SK-N-SH (cell line): ENCODE measurements around the gene SNAP91. TPM values are rescaled to one million over a fixed set of nuclear protein-coding genes. Genes with fewer than 3 reads are reported as not detected.

Source experiments
- CTCF ChIA-PET: fragments of 300-600, 350-600 bp; formaldehyde crosslinking; extraction: SDS; loops from one replicate; lab custom pipeline; 2021; lab: Yijun Ruan, JAX
- POLR2A ChIA-PET: fragments of 350-600 bp; sonication (Branson Sonifier 250); formaldehyde crosslinking; extraction: SDS; loops from one replicate; lab custom pipeline; 2020; ENCODE audit warnings: antibody characterized with exemption, inconsistent platforms; lab: Yijun Ruan, JAX
- DNase-seq: peaks from one replicate; pipeline ENCODE4 v3.0.0; 2012
- H2AFZ ChIP-seq: fragments of 200-600 bp; sonication (generic); 2 replicates; pipeline ENCODE4 v1.8.1; 2016; ENCODE audit warnings: antibody characterized with exemption, mild to moderate bottlenecking, low read depth
- H3F3A ChIP-seq: fragments of 200-600 bp; sonication (generic); replicated peaks from 2 replicates; pipeline ENCODE3; 2016; ENCODE audit warnings: antibody characterized with exemption, mild to moderate bottlenecking; ENCODE audit not compliant: insufficient read depth
- H3K27ac ChIP-seq, 2 experiments: fragments of 200-500 bp in 1 of 2; fragments of 200-600 bp in 1 of 2; sonication (Bioruptor generic) in 1 of 2; sonication (generic), shearing (Covaris generic) in 1 of 2; 2 replicates each; pipeline versions ENCODE4 v1.5.1 to v1.6.1; 2014 to 2016; ENCODE audit warnings: low read depth in 2 of 2, inconsistent platforms in 1 of 2, low read length in 1 of 2, mild to moderate bottlenecking in 1 of 2, mixed read lengths in 1 of 2
- H3K27me3 ChIP-seq: fragments of 200-600 bp; sonication (generic), shearing (Covaris generic); 2 replicates; pipeline ENCODE4 v1.6.1; 2016; ENCODE audit warnings: mixed run types; ENCODE audit not compliant: insufficient read depth
- H3K36me3 ChIP-seq, 2 experiments: fragments of 200-500 bp in 1 of 2; fragments of 200-600 bp in 1 of 2; sonication (Bioruptor generic) in 1 of 2; sonication (generic) in 1 of 2; replicated peaks in 1 of 2; 2 replicates each; pipeline versions ENCODE3 to v1.5.1; 2014 to 2016; ENCODE audit warnings: low read length in 1 of 2, mild to moderate bottlenecking in 1 of 2; ENCODE audit not compliant: insufficient read depth in 2 of 2, control insufficient read depth in 1 of 2
- H3K4me1 ChIP-seq, 2 experiments: fragments of 200-500 bp in 1 of 2; fragments of 200-600 bp in 1 of 2; sonication (Bioruptor generic) in 1 of 2; sonication (generic), shearing (Covaris generic) in 1 of 2; 2 replicates each; pipeline versions ENCODE4 v1.5.1 to v1.6.1; 2014 to 2016; ENCODE audit warnings: low read depth in 1 of 2, low read length in 1 of 2, mixed run types in 1 of 2; ENCODE audit not compliant: insufficient read depth in 2 of 2, control insufficient read depth in 1 of 2
- H3K4me2 ChIP-seq: fragments of 200-600 bp; sonication (generic), shearing (Covaris generic); 2 replicates; pipeline ENCODE4 v1.6.1; 2017; ENCODE audit warnings: mixed run types
- H3K4me3 ChIP-seq, 2 experiments: fragments of 200-500 bp in 1 of 2; fragments of 200-600 bp in 1 of 2; sonication (Bioruptor generic) in 1 of 2; sonication (generic), shearing (Covaris generic) in 1 of 2; 2 replicates each; pipeline versions ENCODE4 v1.5.1 to v1.8.1; 2014 to 2016; ENCODE audit warnings: low read depth in 2 of 2, inconsistent platforms in 1 of 2, low read length in 1 of 2, mild to moderate bottlenecking in 1 of 2, mixed read lengths in 1 of 2, moderate library complexity in 1 of 2
- H3K79me2 ChIP-seq: fragments of 200-600 bp; sonication (generic); 2 replicates; pipeline ENCODE4 v1.8.1; 2017; ENCODE audit warnings: mild to moderate bottlenecking; ENCODE audit not compliant: insufficient read depth
- H3K9ac ChIP-seq: fragments of 200-600 bp; sonication (generic); 2 replicates; pipeline ENCODE4 v1.6.1; 2017; ENCODE audit warnings: mixed run types
- H3K9me2 ChIP-seq: fragments of 200-600 bp; sonication (generic); 2 replicates; pipeline ENCODE4 v1.6.1; 2017; ENCODE audit warnings: mixed run types
- H3K9me3 ChIP-seq: fragments of 200-600 bp; sonication (generic); 2 replicates; pipeline ENCODE4 v1.6.1; 2017; ENCODE audit warnings: mixed run types, mild to moderate bottlenecking, moderate library complexity
- H4K20me1 ChIP-seq: fragments of 200-600 bp; sonication (generic); 2 replicates; pipeline ENCODE4 v1.6.1; 2017; ENCODE audit warnings: mild to moderate bottlenecking, mixed run types; ENCODE audit not compliant: insufficient read depth
- FOXM1 ChIP-seq: IDR thresholded peaks from 2 replicates; pipeline ENCODE4 v1.4.0; 2012; ENCODE audit warnings: low read depth, mild to moderate bottlenecking
- MEF2A ChIP-seq: IDR thresholded peaks from 2 replicates; pipeline ENCODE4 v1.4.0; 2012; ENCODE audit warnings: low read depth, borderline replicate concordance
- NFIC ChIP-seq: IDR thresholded peaks from 2 replicates; pipeline ENCODE4 v1.4.0; 2012; ENCODE audit warnings: borderline replicate concordance
- RFX5 ChIP-seq: IDR thresholded peaks from 2 replicates; pipeline ENCODE4 v1.6.1; 2012; ENCODE audit warnings: mild to moderate bottlenecking, improper control_type of control experiment, low read length
- RXRA ChIP-seq: IDR thresholded peaks from 2 replicates; pipeline ENCODE4 v1.4.0; 2012; ENCODE audit warnings: low read depth, mild to moderate bottlenecking, borderline replicate concordance
- SIN3A ChIP-seq: IDR thresholded peaks from 2 replicates; pipeline ENCODE4 v1.6.1; 2012; ENCODE audit warnings: low read depth, mild to moderate bottlenecking, low read length, moderate library complexity, borderline replicate concordance
- SMC3 ChIP-seq: IDR thresholded peaks from 2 replicates; pipeline ENCODE4 v1.6.1; 2012; ENCODE audit warnings: low read depth, low read length, improper control_type of control experiment
- USF1 ChIP-seq: IDR thresholded peaks from 2 replicates; pipeline ENCODE4 v1.4.0; 2012; ENCODE audit warnings: low read depth, borderline replicate concordance
- USF2 ChIP-seq: fragments of 150-350 bp; IDR thresholded peaks from 2 replicates; pipeline ENCODE4 v1.6.1; 2017; ENCODE audit warnings: antibody characterized with exemption, low read length, low read depth, borderline replicate concordance
- YY1 ChIP-seq: IDR thresholded peaks from 2 replicates; pipeline ENCODE4 v1.4.0; 2012; ENCODE audit warnings: low read depth, mild to moderate bottlenecking
- WGBS: methylation state at CpG from one replicate; pipeline ENCODE4 v1.1.6; 2017; ENCODE audit warnings: low lambda C conversion rate; 5-methylcytosine and 5-hydroxymethylcytosine counted together
- polyA plus RNA-seq, 3 experiments: library from polyadenylated mRNA; depleted of rRNA; stranded (reverse); fragments of >200 nt; gene quantifications; 2 replicates each; pipeline ENCODE4 v1.2.3, GENCODE V29; 2012

Gene SNAP91
- polyA plus RNA-seq, 1 of the 3 experiments (the other 2 are of a cell fraction): 0.64 TPM

- TF ChIP-seq USF2: no peak
These were observed 21.0 kb upstream of the SNAP91 start (continued) for GRCh38 chr6:83729871-83730270.

GRCh38 chr6:83722876-83723275 is 14.0 kb upstream of the SNAP91 start:
- CTCF ChIA-PET: no interaction called here
- 80% methylated on average over 2 of the region's 2 CpGs for WGBS

GRCh38 chr6:83717809-83718208 is 8.9 kb upstream of the SNAP91 start:
- ChIA-PET POLR2A (no interaction called here), CTCF (no interaction called here)
- no peak overlapping the region for H2AFZ ChIP-seq
- H3K27ac ChIP-seq: no peak overlapping the region
- H4K20me1 ChIP-seq: no peaks in the 10 kb centered on the region
- H3K27me3 ChIP-seq: no peaks in the 10 kb centered on the region
- H3K9ac ChIP-seq: no peak overlapping the region
- H3K36me3 ChIP-seq: no peaks in the 10 kb centered on the region
- no peaks in the 10 kb centered on the region for H3K4me1 ChIP-seq
- H3F3A ChIP-seq: peaks cover 15% of the 10 kb centered on the region
- H3K4me2 ChIP-seq: no peak overlapping the region
- H3K4me3 ChIP-seq: no peak overlapping the region
- H3K9me2 ChIP-seq: no peaks in the 10 kb centered on the region
- no peaks in the 10 kb centered on the region for H3K79me2 ChIP-seq
- TF ChIP-seq FOXM1 (no peak), NFIC (no peak), RXRA (no peak)
- no peaks in the 10 kb centered on the region for H3K9me3 ChIP-seq
- WGBS: 88% methylated on average over 15 of the region's 15 CpGs
- DNase-seq: no peak

More at GRCh38 chr6:83722876-83723275, 14.0 kb upstream of the SNAP91 start:
- Histone ChIP-seq H3K36me3 (no peaks in the 10 kb centered on the region), H3K9me3 (no peaks in the 10 kb centered on the region), H3K9me2 (no peaks in the 10 kb centered on the region), H3K27me3 (no peaks in the 10 kb centered on the region), H3K79me2 (no peaks in the 10 kb centered on the region), H3K4me1 (no peaks in the 10 kb centered on the region), H3F3A (peaks cover 6% of the 10 kb centered on the region), H3K27ac (no peak overlapping the region), H2AFZ (no peak overlapping the region), H3K4me3 (no peak overlapping the region), H4K20me1 (no peaks in the 10 kb centered on the region), H3K4me2 (no peak overlapping the region), H3K9ac (no peak overlapping the region)
- no peak for DNase-seq
- no peak for TF ChIP-seq USF1
- TF ChIP-seq RFX5: no peak
- TF ChIP-seq SMC3: no peak
- no peak for TF ChIP-seq MEF2A
- TF ChIP-seq YY1: no peak
- TF ChIP-seq SIN3A: no peak
- POLR2A ChIA-PET: no interaction called here
